WTC11 (cell line): ENCODE data around the gene PBRM1. TPM values are rescaled to one million over a fixed set of nuclear protein-coding genes. Genes with fewer than 3 reads are reported as not detected.

Experiments
- ATAC-seq: fragments of 200-7000 bp; cut with Tn5 transposase; 2 replicates; pipeline ENCODE4 v1.10.0; 2021; ENCODE audit warnings: mild to moderate bottlenecking, moderate library complexity
- CTCF ChIA-PET: fragments of 300-600 bp; sonication (Branson Sonifier 250); formaldehyde crosslinking; loops from one replicate; lab custom pipeline; 2021; ENCODE audit warnings: antibody characterized with exemption; lab: Charles Lee
- POLR2A ChIA-PET: fragments of 350-600 bp; sonication (Branson Sonifier 250); formaldehyde crosslinking; loops from one replicate; lab custom pipeline; 2021; ENCODE audit warnings: antibody characterized with exemption; lab: Charles Lee
- DNase-seq: peaks from one replicate; pipeline ENCODE4 v3.0.0; 2021; ENCODE audit warnings: low spot score
- H3K27ac Mint-ChIP-seq: 2 replicates; pipeline ENCODE4 v1.8.0; 2021; ENCODE audit warnings: mixed read lengths
- H3K27me3 Mint-ChIP-seq: 2 replicates; pipeline ENCODE4 v1.8.0; 2021; ENCODE audit warnings: low read depth, mild to moderate bottlenecking, moderate library complexity, mixed read lengths
- H3K36me3 Mint-ChIP-seq: 2 replicates; pipeline ENCODE4 v1.8.0; 2021; ENCODE audit warnings: mixed read lengths
- H3K4me1 Mint-ChIP-seq: 2 replicates; pipeline ENCODE4 v1.8.0; 2022; ENCODE audit warnings: mixed read lengths
- H3K4me3 Mint-ChIP-seq: 2 replicates; pipeline ENCODE4 v1.8.0; 2021; ENCODE audit warnings: mild to moderate bottlenecking, moderate library complexity, mixed read lengths
- H3K9me3 Mint-ChIP-seq: 2 replicates; pipeline ENCODE4 v1.8.0; 2021; ENCODE audit warnings: mixed read lengths
- ATF1 ChIP-seq: sonication (generic); formaldehyde crosslinking; IDR thresholded peaks from 2 replicates; pipeline ENCODE4 v1.8.1; 2023; ENCODE audit warnings: mild to moderate bottlenecking, moderate library complexity, missing genetic modification reagents
- ELF4 ChIP-seq: sonication (generic); formaldehyde crosslinking; IDR thresholded peaks from 2 replicates; pipeline ENCODE4 v1.8.1; 2022; ENCODE audit warnings: low read depth, mild to moderate bottlenecking, moderate library complexity, missing genetic modification reagents
- FOXK1 ChIP-seq: sonication (generic); formaldehyde crosslinking; IDR thresholded peaks from 2 replicates; pipeline ENCODE4 v1.8.0; 2022; ENCODE audit warnings: mild to moderate bottlenecking, moderate library complexity, missing genetic modification reagents
- IRF2 ChIP-seq: sonication (generic); formaldehyde crosslinking; IDR thresholded peaks from 2 replicates; pipeline ENCODE4 v1.8.0; 2022; ENCODE audit warnings: low read depth, missing genetic modification reagents, borderline replicate concordance
- JAZF1 ChIP-seq: fragments of 250-450 bp; sonication (Bioruptor Pico); IDR thresholded peaks from 2 replicates; pipeline ENCODE4 v1.9.0; 2021; ENCODE audit warnings: moderate library complexity, mild to moderate bottlenecking, inconsistent platforms
- KAT7 ChIP-seq: sonication (generic); formaldehyde crosslinking; IDR thresholded peaks from 2 replicates; pipeline ENCODE4 v1.8.1; 2023; ENCODE audit warnings: missing genetic modification reagents, mild to moderate bottlenecking, borderline replicate concordance
- MXD4 ChIP-seq: fragments of 250-450 bp; sonication (Bioruptor Pico); IDR thresholded peaks from 2 replicates; pipeline ENCODE4 v1.8.0; 2021; ENCODE audit warnings: mild to moderate bottlenecking, moderate library complexity, borderline replicate concordance
- MYBL2 ChIP-seq: sonication (generic); formaldehyde crosslinking; IDR thresholded peaks from 2 replicates; pipeline ENCODE4 v1.8.1; 2023; ENCODE audit warnings: mild to moderate bottlenecking, moderate library complexity, missing genetic modification reagents
- NFE2L1 ChIP-seq: sonication (generic); formaldehyde crosslinking; IDR thresholded peaks from 2 replicates; pipeline ENCODE4 v1.8.1; 2023; ENCODE audit warnings: missing genetic modification reagents
- NFYB ChIP-seq: sonication (generic); formaldehyde crosslinking; conservative IDR thresholded peaks from 2 replicates; pipeline ENCODE4 v1.8.0; 2022; ENCODE audit warnings: low read depth, missing genetic modification reagents
- NR1H2 ChIP-seq: sonication (generic); formaldehyde crosslinking; IDR thresholded peaks from 2 replicates; pipeline ENCODE4 v1.9.0; 2021; ENCODE audit warnings: mild to moderate bottlenecking, moderate library complexity, missing genetic modification reagents
- RORB ChIP-seq: fragments of 250-450 bp; sonication (Bioruptor Pico); IDR thresholded peaks from 2 replicates; pipeline ENCODE4 v1.9.0; 2021; ENCODE audit warnings: mild to moderate bottlenecking
- SOX15 ChIP-seq: fragments of 250-450 bp; sonication (Bioruptor Pico); IDR thresholded peaks from 2 replicates; pipeline ENCODE4 v1.9.0; 2021; ENCODE audit warnings: mild to moderate bottlenecking
- SP1 ChIP-seq: sonication (generic); formaldehyde crosslinking; conservative IDR thresholded peaks from 2 replicates; pipeline ENCODE4 v1.8.1; 2022; ENCODE audit warnings: missing genetic modification reagents
- TEAD4 ChIP-seq: sonication (generic); formaldehyde crosslinking; IDR thresholded peaks from 2 replicates; pipeline ENCODE4 v1.8.0; 2022; ENCODE audit warnings: mild to moderate bottlenecking, missing genetic modification reagents
- ZBTB21 ChIP-seq: sonication (generic); formaldehyde crosslinking; IDR thresholded peaks from 2 replicates; pipeline ENCODE4 v1.8.1; 2023; ENCODE audit warnings: mild to moderate bottlenecking, missing genetic modification reagents, borderline replicate concordance
- ZNF396 ChIP-seq: fragments of 250-450 bp; sonication (Bioruptor Pico); IDR thresholded peaks from 2 replicates; pipeline ENCODE4 v1.8.0; 2021; ENCODE audit warnings: mild to moderate bottlenecking, moderate library complexity, borderline replicate concordance
- ZNF416 ChIP-seq: fragments of 250-450 bp; sonication (Bioruptor Pico); IDR thresholded peaks from 2 replicates; pipeline ENCODE4 v1.9.0; 2021; ENCODE audit warnings: mild to moderate bottlenecking, inconsistent platforms
- ZNF671 ChIP-seq: fragments of 250-450 bp; sonication (Bioruptor Pico); IDR thresholded peaks from 2 replicates; pipeline ENCODE4 v1.8.0; 2021; ENCODE audit warnings: mild to moderate bottlenecking
- total RNA-seq: library from RNA; stranded (reverse); gene quantifications from 3 replicates; pipeline ENCODE4 v1.2.3, GENCODE V29; 2021
- TF ChIP-seq, protein P1 (sequence below): fragments of 250-450 bp; sonication (Bioruptor Pico); IDR thresholded peaks from 2 replicates; pipeline ENCODE4 v2.1.2; 2022; ENCODE audit warnings: mild to moderate bottlenecking, moderate library complexity
- TF ChIP-seq, protein P2 (sequence below): sonication (generic); formaldehyde crosslinking; IDR thresholded peaks from 2 replicates; pipeline ENCODE4 v1.8.0; 2022; ENCODE audit warnings: mild to moderate bottlenecking, missing genetic modification reagents
- TF ChIP-seq, protein P3 (sequence below): fragments of 250-450 bp; sonication (Bioruptor Pico); IDR thresholded peaks from 2 replicates; pipeline ENCODE4 v1.9.0; 2021; ENCODE audit warnings: mild to moderate bottlenecking
- TF ChIP-seq, protein P4 (sequence below): sonication (generic); formaldehyde crosslinking; IDR thresholded peaks from 2 replicates; pipeline ENCODE4 v1.8.0; 2022; ENCODE audit warnings: mild to moderate bottlenecking, missing genetic modification reagents
- TF ChIP-seq, protein P5 (sequence below): sonication (generic); formaldehyde crosslinking; IDR thresholded peaks from 2 replicates; pipeline ENCODE4 v1.8.1; 2022; ENCODE audit warnings: low read depth, missing genetic modification reagents, borderline replicate concordance
- TF ChIP-seq, protein P6 (sequence below): sonication (generic); formaldehyde crosslinking; IDR thresholded peaks from 2 replicates; pipeline ENCODE4 v1.8.1; 2023; ENCODE audit warnings: mild to moderate bottlenecking, moderate library complexity, missing genetic modification reagents
- TF ChIP-seq, protein P7 (sequence below): fragments of 200-600 bp; IDR thresholded peaks from 2 replicates; pipeline ENCODE4 v1.8.0; 2022; ENCODE audit warnings: antibody characterized with exemption
- TF ChIP-seq, protein P8 (sequence below): sonication (generic); formaldehyde crosslinking; IDR thresholded peaks from 2 replicates; pipeline ENCODE4 v1.8.1; 2022; ENCODE audit warnings: mild to moderate bottlenecking, moderate library complexity, missing genetic modification reagents

The PBRM1 gene
- total RNA-seq, 1 experiment from 2014 or later = 48.8 TPM

DNA sequence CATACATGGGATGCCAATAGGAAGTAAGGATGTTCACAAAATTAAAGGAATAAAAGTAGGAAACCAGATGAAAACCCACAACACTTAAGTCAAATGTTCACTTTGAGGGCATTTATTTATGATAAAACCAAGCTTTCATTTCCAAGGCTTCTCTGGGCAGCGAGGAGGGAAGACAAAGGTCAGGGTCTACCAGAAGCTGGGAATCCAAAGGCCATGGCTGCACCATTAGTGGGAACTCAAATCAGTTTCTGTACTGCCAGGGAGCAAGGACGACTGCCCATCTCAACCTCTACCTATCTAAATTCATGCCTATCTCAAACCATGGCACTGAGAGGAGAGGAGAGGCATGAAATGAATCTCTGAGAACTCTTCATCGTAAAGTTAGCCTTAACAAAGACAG is 22.6 kb downstream of the PBRM1 start:
- no peak overlapping the region for H3K27ac Mint-ChIP-seq

DNA sequence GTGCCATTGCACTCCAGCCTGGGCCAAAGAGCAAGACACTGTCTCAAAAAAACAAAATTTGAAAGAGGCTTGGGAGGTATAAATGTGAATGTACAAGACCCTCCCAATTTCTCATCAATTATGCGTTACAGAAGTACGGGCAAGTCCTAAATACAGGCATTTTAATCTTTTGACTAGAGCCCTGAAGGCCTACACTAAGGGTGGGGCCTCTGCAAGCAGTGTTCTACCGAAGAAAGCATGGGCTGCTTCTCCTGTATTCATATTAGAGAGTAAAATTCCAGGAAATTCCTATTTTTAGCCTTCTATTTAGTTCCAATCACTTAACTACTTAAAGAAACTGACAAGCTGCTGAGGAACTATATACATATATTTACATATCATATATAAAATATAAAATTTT is 25.7 kb downstream of the PBRM1 start:
- Mint-ChIP-seq H3K4me3 (no peak overlapping the region), H3K9me3 (no peaks in the 10 kb centered on the region), H3K27me3 (no peaks in the 10 kb centered on the region), H3K27ac (no peak overlapping the region), H3K36me3 (peaks cover 47% of the 10 kb centered on the region), H3K4me1 (peaks cover 7% of the 10 kb centered on the region)
- ATAC-seq (no peak), DNase-seq (no peak)
- ChIA-PET POLR2A (no interaction called here), CTCF (interaction anchor here (0.6 kb wide), 1 partner anchor 69 kb away, joined by 4 read pairs; no protein-coding TSS in a partner anchor)
- no peak for TF ChIP-seq MXD4
- no peak for TF ChIP-seq NFYB
- no peak for TF ChIP-seq RORB
- no peak for TF ChIP-seq SP1
- no peak for TF ChIP-seq MYBL2 (CRISPR knock-in tag)
- TF ChIP-seq ZNF416 (CRISPR knock-in tag) = no peak
- no peak for TF ChIP-seq NR1H2 (CRISPR knock-in tag)
- no peak for TF ChIP-seq JAZF1 (CRISPR knock-in tag)
- TF ChIP-seq, protein P1, sequence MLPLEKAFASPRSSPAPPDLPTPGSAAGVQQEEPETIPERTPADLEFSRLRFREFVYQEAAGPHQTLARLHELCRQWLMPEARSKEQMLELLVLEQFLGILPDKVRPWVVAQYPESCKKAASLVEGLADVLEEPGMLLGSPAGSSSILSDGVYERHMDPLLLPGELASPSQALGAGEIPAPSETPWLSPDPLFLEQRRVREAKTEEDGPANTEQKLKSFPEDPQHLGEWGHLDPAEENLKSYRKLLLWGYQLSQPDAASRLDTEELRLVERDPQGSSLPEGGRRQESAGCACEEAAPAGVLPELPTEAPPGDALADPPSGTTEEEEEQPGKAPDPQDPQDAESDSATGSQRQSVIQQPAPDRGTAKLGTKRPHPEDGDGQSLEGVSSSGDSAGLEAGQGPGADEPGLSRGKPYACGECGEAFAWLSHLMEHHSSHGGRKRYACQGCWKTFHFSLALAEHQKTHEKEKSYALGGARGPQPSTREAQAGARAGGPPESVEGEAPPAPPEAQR (CRISPR knock-in tag) = no peak
- TF ChIP-seq, protein P2, sequence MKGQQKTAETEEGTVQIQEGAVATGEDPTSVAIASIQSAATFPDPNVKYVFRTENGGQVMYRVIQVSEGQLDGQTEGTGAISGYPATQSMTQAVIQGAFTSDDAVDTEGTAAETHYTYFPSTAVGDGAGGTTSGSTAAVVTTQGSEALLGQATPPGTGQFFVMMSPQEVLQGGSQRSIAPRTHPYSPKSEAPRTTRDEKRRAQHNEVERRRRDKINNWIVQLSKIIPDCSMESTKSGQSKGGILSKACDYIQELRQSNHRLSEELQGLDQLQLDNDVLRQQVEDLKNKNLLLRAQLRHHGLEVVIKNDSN (CRISPR knock-in tag) = no peak
- TF ChIP-seq FOXK1 (CRISPR knock-in tag) = no peak
- TF ChIP-seq, protein P3, sequence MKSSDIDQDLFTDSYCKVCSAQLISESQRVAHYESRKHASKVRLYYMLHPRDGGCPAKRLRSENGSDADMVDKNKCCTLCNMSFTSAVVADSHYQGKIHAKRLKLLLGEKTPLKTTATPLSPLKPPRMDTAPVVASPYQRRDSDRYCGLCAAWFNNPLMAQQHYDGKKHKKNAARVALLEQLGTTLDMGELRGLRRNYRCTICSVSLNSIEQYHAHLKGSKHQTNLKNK (CRISPR knock-in tag) = no peak
- TF ChIP-seq, protein P4, sequence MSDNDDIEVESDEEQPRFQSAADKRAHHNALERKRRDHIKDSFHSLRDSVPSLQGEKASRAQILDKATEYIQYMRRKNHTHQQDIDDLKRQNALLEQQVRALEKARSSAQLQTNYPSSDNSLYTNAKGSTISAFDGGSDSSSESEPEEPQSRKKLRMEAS (CRISPR knock-in tag) = no peak
- TF ChIP-seq, protein P5, sequence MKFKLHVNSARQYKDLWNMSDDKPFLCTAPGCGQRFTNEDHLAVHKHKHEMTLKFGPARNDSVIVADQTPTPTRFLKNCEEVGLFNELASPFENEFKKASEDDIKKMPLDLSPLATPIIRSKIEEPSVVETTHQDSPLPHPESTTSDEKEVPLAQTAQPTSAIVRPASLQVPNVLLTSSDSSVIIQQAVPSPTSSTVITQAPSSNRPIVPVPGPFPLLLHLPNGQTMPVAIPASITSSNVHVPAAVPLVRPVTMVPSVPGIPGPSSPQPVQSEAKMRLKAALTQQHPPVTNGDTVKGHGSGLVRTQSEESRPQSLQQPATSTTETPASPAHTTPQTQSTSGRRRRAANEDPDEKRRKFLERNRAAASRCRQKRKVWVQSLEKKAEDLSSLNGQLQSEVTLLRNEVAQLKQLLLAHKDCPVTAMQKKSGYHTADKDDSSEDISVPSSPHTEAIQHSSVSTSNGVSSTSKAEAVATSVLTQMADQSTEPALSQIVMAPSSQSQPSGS (CRISPR knock-in tag) = no peak
- no peak for TF ChIP-seq IRF2 (CRISPR knock-in tag)
- no peak for TF ChIP-seq KAT7
- TF ChIP-seq NFE2L1 (CRISPR knock-in tag) = no peak

More for the DNA sequence above, 22.6 kb downstream of the PBRM1 start:
- ATAC-seq (no peak), DNase-seq (no peak)
- ChIA-PET CTCF (no interaction called here), POLR2A (interaction anchor here (0.6 kb wide), 1 partner anchor 83 kb away, joined by 3 read pairs; no protein-coding TSS in a partner anchor)
- Mint-ChIP-seq H3K36me3 (peaks cover 29% of the 10 kb centered on the region), H3K27me3 (no peaks in the 10 kb centered on the region), H3K4me3 (no peak overlapping the region), H3K4me1 (no peaks in the 10 kb centered on the region), H3K9me3 (no peaks in the 10 kb centered on the region)
- TF ChIP-seq ZNF396 (CRISPR knock-in tag) (no peak), ZNF671 (CRISPR knock-in tag) (no peak), SOX15 (no peak), MYBL2 (CRISPR knock-in tag) (no peak), ATF1 (CRISPR knock-in tag) (no peak), TEAD4 (CRISPR knock-in tag) (no peak), ELF4 (CRISPR knock-in tag) (no peak), NFE2L1 (CRISPR knock-in tag) (no peak), MXD4 (no peak), ZBTB21 (CRISPR knock-in tag) (no peak)
- TF ChIP-seq, protein P3 (CRISPR knock-in tag) = no peak
- TF ChIP-seq, protein P6, sequence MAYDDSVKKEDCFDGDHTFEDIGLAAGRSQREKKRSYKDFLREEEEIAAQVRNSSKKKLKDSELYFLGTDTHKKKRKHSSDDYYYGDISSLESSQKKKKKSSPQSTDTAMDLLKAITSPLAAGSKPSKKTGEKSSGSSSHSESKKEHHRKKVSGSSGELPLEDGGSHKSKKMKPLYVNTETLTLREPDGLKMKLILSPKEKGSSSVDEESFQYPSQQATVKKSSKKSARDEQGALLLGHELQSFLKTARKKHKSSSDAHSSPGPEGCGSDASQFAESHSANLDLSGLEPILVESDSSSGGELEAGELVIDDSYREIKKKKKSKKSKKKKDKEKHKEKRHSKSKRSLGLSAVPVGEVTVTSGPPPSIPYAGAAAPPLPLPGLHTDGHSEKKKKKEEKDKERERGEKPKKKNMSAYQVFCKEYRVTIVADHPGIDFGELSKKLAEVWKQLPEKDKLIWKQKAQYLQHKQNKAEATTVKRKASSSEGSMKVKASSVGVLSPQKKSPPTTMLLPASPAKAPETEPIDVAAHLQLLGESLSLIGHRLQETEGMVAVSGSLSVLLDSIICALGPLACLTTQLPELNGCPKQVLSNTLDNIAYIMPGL (CRISPR knock-in tag) = no peak
- TF ChIP-seq, protein P7, sequence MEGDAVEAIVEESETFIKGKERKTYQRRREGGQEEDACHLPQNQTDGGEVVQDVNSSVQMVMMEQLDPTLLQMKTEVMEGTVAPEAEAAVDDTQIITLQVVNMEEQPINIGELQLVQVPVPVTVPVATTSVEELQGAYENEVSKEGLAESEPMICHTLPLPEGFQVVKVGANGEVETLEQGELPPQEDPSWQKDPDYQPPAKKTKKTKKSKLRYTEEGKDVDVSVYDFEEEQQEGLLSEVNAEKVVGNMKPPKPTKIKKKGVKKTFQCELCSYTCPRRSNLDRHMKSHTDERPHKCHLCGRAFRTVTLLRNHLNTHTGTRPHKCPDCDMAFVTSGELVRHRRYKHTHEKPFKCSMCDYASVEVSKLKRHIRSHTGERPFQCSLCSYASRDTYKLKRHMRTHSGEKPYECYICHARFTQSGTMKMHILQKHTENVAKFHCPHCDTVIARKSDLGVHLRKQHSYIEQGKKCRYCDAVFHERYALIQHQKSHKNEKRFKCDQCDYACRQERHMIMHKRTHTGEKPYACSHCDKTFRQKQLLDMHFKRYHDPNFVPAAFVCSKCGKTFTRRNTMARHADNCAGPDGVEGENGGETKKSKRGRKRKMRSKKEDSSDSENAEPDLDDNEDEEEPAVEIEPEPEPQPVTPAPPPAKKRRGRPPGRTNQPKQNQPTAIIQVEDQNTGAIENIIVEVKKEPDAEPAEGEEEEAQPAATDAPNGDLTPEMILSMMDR = no peak
- TF ChIP-seq, protein P8, sequence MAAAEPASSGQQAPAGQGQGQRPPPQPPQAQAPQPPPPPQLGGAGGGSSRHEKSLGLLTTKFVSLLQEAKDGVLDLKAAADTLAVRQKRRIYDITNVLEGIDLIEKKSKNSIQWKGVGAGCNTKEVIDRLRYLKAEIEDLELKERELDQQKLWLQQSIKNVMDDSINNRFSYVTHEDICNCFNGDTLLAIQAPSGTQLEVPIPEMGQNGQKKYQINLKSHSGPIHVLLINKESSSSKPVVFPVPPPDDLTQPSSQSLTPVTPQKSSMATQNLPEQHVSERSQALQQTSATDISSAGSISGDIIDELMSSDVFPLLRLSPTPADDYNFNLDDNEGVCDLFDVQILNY (CRISPR knock-in tag) = no peak
